HL-60 (cell line): Measurements from ENCODE around the gene FEZ2.

Source experiments
- DNase-seq, 2 experiments: peaks; one replicate each; pipeline ENCODE4 v3.0.0-alpha.2; 2010 to 2020; ENCODE audit warnings: low read depth in 1 of 2, low spot score in 1 of 2
- H3K27ac ChIP-seq: fragments of 250-450 bp; sonication (Bioruptor Pico); replicated peaks from 2 replicates; pipeline ENCODE4 v1.5.1; 2020; ENCODE audit warnings: mild to moderate bottlenecking, moderate library complexity
- H3K27me3 ChIP-seq: fragments of 250-450 bp; sonication (Bioruptor Pico); 2 replicates; pipeline ENCODE4 v1.5.1; 2021; ENCODE audit warnings: mild to moderate bottlenecking, moderate library complexity; ENCODE audit not compliant: insufficient read depth, poor library complexity, severe bottlenecking
- H3K4me3 ChIP-seq: replicated peaks from 2 replicates; pipeline ENCODE4 v1.5.1; 2011; ENCODE audit warnings: mild to moderate bottlenecking, control low read depth, low read length; ENCODE audit not compliant: insufficient read depth
- CTCF ChIP-seq: IDR thresholded peaks from one replicate; pipeline ENCODE4 v1.5.1; 2011; ENCODE audit warnings: low read length, control low read depth, inconsistent platforms; ENCODE audit not compliant: insufficient read depth
- GABPA ChIP-seq: IDR thresholded peaks from 2 replicates; pipeline ENCODE4 v1.6.1; 2012; ENCODE audit warnings: low read depth
- POLR2AphosphoS5 ChIP-seq: IDR thresholded peaks from 2 replicates; pipeline ENCODE4 v1.6.1; 2012; ENCODE audit warnings: low read depth
- REST ChIP-seq: IDR thresholded peaks from 2 replicates; pipeline ENCODE4 v1.6.1; 2012; ENCODE audit warnings: low read depth; ENCODE audit not compliant: insufficient replicate concordance
- SPI1 ChIP-seq: IDR thresholded peaks from 2 replicates; pipeline ENCODE4 v1.6.1; 2012; ENCODE audit warnings: low read depth, mild to moderate bottlenecking, borderline replicate concordance

The FEZ2 gene

GRCh38 chr2:36530983-36531354, 67.0 kb downstream of the FEZ2 start:
- DNase-seq = peak; percentile 69 to 79
- no peaks in the 10 kb centered on the region for H3K27me3 ChIP-seq
- TF ChIP-seq SPI1 = peak; percentile 92
- TF ChIP-seq CTCF = no peak
- peak; percentile 27; the same call in 1 of the 2 replicates for TF ChIP-seq GABPA
- TF ChIP-seq POLR2AphosphoS5 = peak; percentile 26; the same call in 1 of the 2 replicates
- no peak for TF ChIP-seq REST
- no peak overlapping the region for H3K4me3 ChIP-seq
- H3K27ac ChIP-seq = no peak overlapping the region

- TF ChIP-seq SPI1 (no peak), POLR2AphosphoS5 (no peak), REST (no peak), CTCF (no peak), GABPA (no peak)
- H3K27ac ChIP-seq = no peak overlapping the region
- no peak for DNase-seq
- H3K27me3 ChIP-seq = no peaks in the 10 kb centered on the region
- no peak overlapping the region for H3K4me3 ChIP-seq
Observed at GRCh38 chr2:36530178-36530982, 67.6 kb downstream of the FEZ2 start.

- no peaks in the 10 kb centered on the region for H3K27me3 ChIP-seq
- no peak for TF ChIP-seq GABPA
- TF ChIP-seq CTCF = no peak
- TF ChIP-seq REST = no peak
- no peak for TF ChIP-seq POLR2AphosphoS5
- no peak for DNase-seq
- no peak overlapping the region for H3K27ac ChIP-seq
- H3K4me3 ChIP-seq = no peak overlapping the region
Observed at GRCh38 chr2:36528766-36529392, 69.1 kb downstream of the FEZ2 start.
